ENCODE results near the gene SMC1A.
"Not testable (repeated sequence)": the region's sequence is repeated elsewhere in the genome, so short reads cannot be mapped to it uniquely, and the experiment has no call there.

SMC1A gene

GRCh38 chrX:53422086-53422860 lies at the start of gene SMC1A:
Gene SMC1A (minus strand): TSS chrX:53422654. CDS start chrX:53422600, 54 bp downstream.
- peak; percentile 8 to 98 (median 90) for DNase-seq

GRCh38 chrX:53471346-53471745 lies 48.9 kb upstream of the SMC1A start:
- no peak for DNase-seq

- not testable (repeated sequence) for DNase-seq
Observed at GRCh38 chrX:53468659-53469058, 46.2 kb upstream of the SMC1A start.

- DNase-seq, result no peak
Observed at GRCh38 chrX:53458082-53458481, 35.6 kb upstream of the SMC1A start.

GRCh38 chrX:53456254-53456653 lies 33.8 kb upstream of the SMC1A start:
- DNase-seq, result no peak

- no peak for DNase-seq
Observed at GRCh38 chrX:53452812-53453211, 30.4 kb upstream of the SMC1A start.

- no peak for DNase-seq
Observed at GRCh38 chrX:53449632-53450031, 27.2 kb upstream of the SMC1A start.

GRCh38 chrX:53447441-53447840 lies 25.0 kb upstream of the SMC1A start:
- no peak for DNase-seq

- DNase-seq, result peak in 11 of 56 donors; percentile 0 to 35 (median 4)
Observed at GRCh38 chrX:53445977-53446376, 23.5 kb upstream of the SMC1A start.

- DNase-seq, result peak in 2 of 56 donors; percentile 0
Observed at GRCh38 chrX:53442322-53442631, 19.8 kb upstream of the SMC1A start.

- DNase-seq, result peak in 50 of 56 donors; percentile 0 to 69 (median 32)
Observed at GRCh38 chrX:53441531-53442321, 19.3 kb upstream of the SMC1A start.

GRCh38 chrX:53440621-53441517 lies 18.4 kb upstream of the SMC1A start:
- peak in 26 of 56 donors; percentile 1 to 40 (median 16) for DNase-seq

GRCh38 chrX:53440101-53440500 lies 17.6 kb upstream of the SMC1A start:
- no peak for DNase-seq

GRCh38 chrX:53438832-53439230 lies 16.4 kb upstream of the SMC1A start:
- no peak for DNase-seq

GRCh38 chrX:53438174-53438831 lies 15.8 kb upstream of the SMC1A start:
- no peak for DNase-seq

- no peak for DNase-seq
Observed at GRCh38 chrX:53437206-53437605, 14.8 kb upstream of the SMC1A start.

- peak in 27 of 56 donors; percentile 0 to 31 (median 1) for DNase-seq
Observed at GRCh38 chrX:53435997-53436396, 13.5 kb upstream of the SMC1A start.

- DNase-seq, result peak; percentile 4 to 88 (median 67)
Observed at GRCh38 chrX:53433651-53434639, 11.5 kb upstream of the SMC1A start, which contains the start of gene HSD17B10. Gene HSD17B10 (minus strand): TSS chrX:53434370. CDS start chrX:53434345, 25 bp downstream.

GRCh38 chrX:53430231-53430630 lies 7.8 kb upstream of the SMC1A start:
- DNase-seq, result no peak

- no peak for DNase-seq
Observed at GRCh38 chrX:53429755-53430154, 7.3 kb upstream of the SMC1A start.

Data from amygdala (tissue), 56 donors.